ENCODE data around the gene USP5.
A peak's percentile ranks its signal among the peaks of the same experiment; 100 is the strongest.
"Not testable (repeated sequence)": the region's sequence is repeated elsewhere in the genome, so short reads cannot be mapped to it uniquely, and the experiment has no call there.

The USP5 gene

GRCh38 chr12:6890789-6891645 is 39.1 kb downstream of the USP5 start:
- peak; percentile 65 for DNase-seq

- DNase-seq = no peak
Observed at GRCh38 chr12:6891646-6892001, 39.7 kb downstream of the USP5 start.

- DNase-seq = not testable (repeated sequence)
Observed at GRCh38 chr12:6892683-6893082, 40.7 kb downstream of the USP5 start.

GRCh38 chr12:6894321-6894720 is 42.4 kb downstream of the USP5 start:
- DNase-seq = no peak

- DNase-seq = no peak
Observed at GRCh38 chr12:6896846-6897435, 45.0 kb downstream of the USP5 start.

- DNase-seq = no peak
Observed at GRCh38 chr12:6899427-6899826, 47.5 kb downstream of the USP5 start.

GRCh38 chr12:6899837-6900519 is 48.0 kb downstream of the USP5 start:
- DNase-seq = no peak

- DNase-seq = no peak
Observed at GRCh38 chr12:6902448-6902847, 50.5 kb downstream of the USP5 start.

- DNase-seq = no peak
Observed at GRCh38 chr12:6903722-6904121, 51.8 kb downstream of the USP5 start.

GRCh38 chr12:6904280-6905276 is 52.6 kb downstream of the USP5 start, which contains the start of gene LRRC23:
Gene LRRC23 (plus strand): TSS chr12:6904822. CDS start chr12:6905634, 812 bp downstream.
- DNase-seq = peak; percentile 88

- DNase-seq = no peak
Observed at GRCh38 chr12:6905414-6906040, 53.6 kb downstream of the USP5 start.

GRCh38 chr12:6908141-6908540 is 56.2 kb downstream of the USP5 start:
- not testable (repeated sequence) for DNase-seq

GRCh38 chr12:6909421-6910145 is 57.6 kb downstream of the USP5 start:
- no peak for DNase-seq

- no peak for DNase-seq
Observed at GRCh38 chr12:6912164-6912935, 60.4 kb downstream of the USP5 start.

- no peak for DNase-seq
Observed at GRCh38 chr12:6914246-6914946, 62.4 kb downstream of the USP5 start, which contains the start of gene ENO2. Gene ENO2 (plus strand): TSS chr12:6914580. CDS start chr12:6915833, 1,253 bp downstream.

- no peak for DNase-seq
Observed at GRCh38 chr12:6914947-6915788, 63.2 kb downstream of the USP5 start.

- no peak for DNase-seq
Observed at GRCh38 chr12:6915789-6916285, 63.9 kb downstream of the USP5 start.
